T-cell (primary cell): ENCODE results near the gene CXCL16. TPM values are rescaled to one million over a fixed set of nuclear protein-coding genes. Genes with fewer than 3 reads are reported as not detected.

Experiments used
- ATAC-seq, 4 experiments: fragments of 200-7000 bp in 3 of 4; fragments of 150-1000 bp in 1 of 4; cut with Tn5 transposase; replicated peaks in 1 of 4; 1 replicate in 3 of 4; 2 replicates in 1 of 4; pipeline ENCODE4 v1.10.0; 2021; ENCODE audit warnings: moderate library complexity in 3 of 4, mild to moderate bottlenecking in 2 of 4, moderate number of reproducible peaks in 1 of 4
- CTCF ChIA-PET, 2 donors: fragments of 300-600 bp; sonication (Branson Sonifier 250); formaldehyde crosslinking; loops; one replicate each; lab custom pipeline; 2022; ENCODE audit warnings: antibody characterized with exemption in 2 of 2; lab: Charles Lee
- POLR2A ChIA-PET, 2 donors: fragments of 300-600 bp; sonication (Branson Sonifier 250); formaldehyde crosslinking; loops; one replicate each; lab custom pipeline; 2022; ENCODE audit warnings: antibody characterized with exemption in 2 of 2; lab: Charles Lee
- DNase-seq, 35 experiments: peaks; one replicate each; pipeline versions ENCODE4 v3.0.0 to v3.0.0-alpha.2; 2013 to 2023
- H3K27ac ChIP-seq: one replicate; pipeline ENCODE4 v1.5.1; 2013; ENCODE audit warnings: low read length
- H3K27me3 ChIP-seq, 2 experiments: replicated peaks in 1 of 2; 1 replicate in 1 of 2; 2 replicates in 1 of 2; pipeline versions ENCODE4 v1.6.1 to v1.7.0; 2013; ENCODE audit warnings: low read length in 1 of 2, mixed read lengths in 1 of 2; ENCODE audit not compliant: control insufficient read depth in 2 of 2, insufficient read depth in 2 of 2; ENCODE audit errors: extremely low read depth in 1 of 2
- H3K36me3 ChIP-seq, 2 donors: 1 replicate in 1 of 2; 2 replicates in 1 of 2; pipeline versions ENCODE4 v1.6.1 to v1.7.0; 2013; ENCODE audit warnings: low read length in 1 of 2; ENCODE audit not compliant: control insufficient read depth in 2 of 2, insufficient read depth in 1 of 2; ENCODE audit errors: extremely low read depth in 1 of 2
- H3K4me1 ChIP-seq, 2 experiments: 1 replicate in 1 of 2; 2 replicates in 1 of 2; pipeline versions ENCODE4 v1.6.1 to v1.7.0; 2013; ENCODE audit warnings: low read length in 2 of 2, mixed read lengths in 1 of 2; ENCODE audit not compliant: insufficient read depth in 2 of 2, control insufficient read depth in 1 of 2; ENCODE audit errors: extremely low read depth in 1 of 2
- H3K4me3 ChIP-seq, 2 donors: 1 replicate in 1 of 2; 2 replicates in 1 of 2; pipeline versions ENCODE4 v1.5.1 to v1.7.0; 2013; ENCODE audit warnings: mild to moderate bottlenecking in 2 of 2, low read length in 1 of 2, moderate library complexity in 1 of 2; ENCODE audit not compliant: control insufficient read depth in 1 of 2; ENCODE audit errors: extremely low read depth in 1 of 2
- H3K9me3 ChIP-seq: 2 replicates; pipeline ENCODE4 v1.7.0; 2013
- H3K27ac Mint-ChIP-seq, 2 donors: one replicate each; pipeline ENCODE4 v1.8.0; 2020 to 2021; ENCODE audit warnings: mild to moderate bottlenecking in 2 of 2, mixed read lengths in 2 of 2
- H3K27me3 Mint-ChIP-seq, 2 donors: one replicate each; pipeline ENCODE4 v1.8.0; 2021 to 2022; ENCODE audit warnings: mixed read lengths in 2 of 2
- H3K36me3 Mint-ChIP-seq: one replicate; pipeline ENCODE4 v1.8.0; 2021; ENCODE audit warnings: mixed read lengths
- H3K4me1 Mint-ChIP-seq, 3 donors: one replicate each; pipeline ENCODE4 v1.8.0; 2020 to 2022; ENCODE audit warnings: mixed read lengths in 3 of 3, mild to moderate bottlenecking in 1 of 3
- H3K4me3 Mint-ChIP-seq, 3 donors: one replicate each; pipeline ENCODE4 v1.8.0; 2020 to 2022; ENCODE audit warnings: mild to moderate bottlenecking in 3 of 3, mixed read lengths in 3 of 3, moderate library complexity in 3 of 3
- H3K9me3 Mint-ChIP-seq, 3 donors: one replicate each; pipeline ENCODE4 v1.8.0; 2020 to 2022; ENCODE audit warnings: mixed read lengths in 3 of 3
- WGBS: methylation state at CpG from one replicate; pipeline ENCODE4 v1.1.5; 2013; ENCODE audit warnings: missing lambda C conversion rate; ENCODE audit not compliant: insufficient coverage; 5-methylcytosine and 5-hydroxymethylcytosine counted together
- total RNA-seq, 35 experiments: library from RNA in 6 of 35; stranded (reverse) in 6 of 35; fragments of 120-200 nt in 1 of 35; gene quantifications; one replicate each; pipeline versions ENCODE4 v1.2.1 to v1.2.4 and lab custom pipeline; 2013 to 2026

The CXCL16 gene
- total RNA-seq, 5 donors from 2014 or later (not counting 1 experiment from before 2014, with no cell fraction given), result 2.5 to 11.2 (median 3.1) TPM

GRCh38 chr17:4710693-4711634, 28.8 kb downstream of the CXCL16 start:
- under 1% methylated on average over 27 of the region's 57 CpGs for WGBS
- Mint-ChIP-seq H3K36me3 (peaks cover 4% of the 10 kb centered on the region), H3K4me1 (peaks cover 42 to 58% (median 50%) of the 10 kb centered on the region in 3 donors), H3K9me3 (no peaks in the 10 kb centered on the region), H3K27me3 (no peaks in the 10 kb centered on the region), H3K27ac (peak overlapping the region; percentile 95 to 99), H3K4me3 (peak overlapping the region; percentile 90 to 99 (median 94))
- peaks cover 2 to 7% of the 10 kb centered on the region in 2 donors for H3K36me3 ChIP-seq
- no peaks in the 10 kb centered on the region for H3K9me3 ChIP-seq
- peak overlapping the region; percentile 71 to 93 for H3K4me3 ChIP-seq
- H3K27me3 ChIP-seq, result no peaks in the 10 kb centered on the region
- H3K27ac ChIP-seq, result peak overlapping the region; percentile 77
- ChIA-PET CTCF (interaction anchor here (0.6 to 2.2 kb wide), 15 partner anchors 21 to 258 kb away, joined by 3 to 12 read pairs (median 4); partner anchors contain the start of genes C17orf107 (in 1 of the 2), PLD2 (in 1 of the 2), PSMB6 (in 1 of the 2) and RNF167 (in 1 of the 2)), POLR2A (interaction anchor here (0.7 to 0.9 kb wide), 2 partner anchors 10 to 535 kb away, joined by 3 to 4 read pairs; no protein-coding TSS in a partner anchor)
- DNase-seq (peak in 30 of 35 experiments; percentile 10 to 66 (median 35)), ATAC-seq (peak in 3 of 4 experiments; percentile 5 to 19 (median 18))
- H3K4me1 ChIP-seq, result peaks cover 38 to 60% of the 10 kb centered on the region in 2 experiments

- Histone ChIP-seq H3K27me3 (no peaks in the 10 kb centered on the region), H3K4me3 (peak within 1 kb of the TSS; percentile 71 to 93), H3K9me3 (no peaks in the 10 kb centered on the region), H3K36me3 (peaks cover 0 to 2% of the 10 kb centered on the region in 2 donors), H3K4me1 (peaks cover 29 to 52% of the 10 kb centered on the region in 2 experiments), H3K27ac (peak within 1 kb of the TSS; percentile 77)
- H3K4me3 Mint-ChIP-seq, result peak within 1 kb of the TSS; percentile 90 to 99 (median 94)
- H3K27me3 Mint-ChIP-seq, result no peaks in the 10 kb centered on the region
- CTCF ChIA-PET, result interaction anchor here (0.6 to 2.2 kb wide), 16 partner anchors 22 to 258 kb away, joined by 3 to 12 read pairs (median 4); partner anchors contain the start of genes C17orf107 (in 1 of the 2), PLD2 (in 1 of the 2), PSMB6 (in 1 of the 2) and RNF167 (in 1 of the 2)
- DNase-seq, result peak; percentile 95 to 100 (median 99)
- peak within 1 kb of the TSS; percentile 95 to 99 for H3K27ac Mint-ChIP-seq
- peaks cover 34 to 56% (median 46%) of the 10 kb centered on the region in 3 donors for H3K4me1 Mint-ChIP-seq
- WGBS, result under 1% methylated on average over 54 of the region's 67 CpGs
- peak; percentile 80 to 85 (median 82) for ATAC-seq
- no peaks in the 10 kb centered on the region for H3K9me3 Mint-ChIP-seq
- POLR2A ChIA-PET, result interaction anchor here in 1 of 2 donors (0.6 kb wide), 1 partner anchor 8 kb away, joined by 3 read pairs; no protein-coding TSS in a partner anchor
- no peaks in the 10 kb centered on the region for H3K36me3 Mint-ChIP-seq
Measured at GRCh38 chr17:4709794-4710692, 29.7 kb downstream of the CXCL16 start, which contains the start of gene ARRB2. Gene ARRB2 (plus strand): TSS chr17:4710632. CDS start chr17:4710722, 90 bp downstream.

- 62% methylated on average over 3 of the region's 8 CpGs for WGBS
- ATAC-seq, result no peak
- ChIA-PET POLR2A (interaction anchor here in 1 of 2 donors (0.5 to 0.6 kb wide), 2 partner anchors 11 to 111 kb away, joined by 3 to 9 read pairs; no protein-coding TSS in a partner anchor), CTCF (interaction anchor here in 1 of 2 donors (2.2 kb wide), 1 partner anchor 179 kb away, joined by 7 read pairs; no protein-coding TSS in a partner anchor)
- peak overlapping the region in 2 of 3 donors; percentile 24 to 26 for H3K4me3 Mint-ChIP-seq
- Histone ChIP-seq H3K4me3 (no peak overlapping the region), H3K4me1 (peaks cover 17 to 49% of the 10 kb centered on the region in 2 experiments), H3K27ac (no peak overlapping the region), H3K9me3 (no peaks in the 10 kb centered on the region), H3K36me3 (peaks cover 0 to 2% of the 10 kb centered on the region in 2 donors), H3K27me3 (no peaks in the 10 kb centered on the region)
- H3K27me3 Mint-ChIP-seq, result no peaks in the 10 kb centered on the region
- peak in 33 of 35 experiments; percentile 28 to 77 (median 64) for DNase-seq
- H3K9me3 Mint-ChIP-seq, result no peaks in the 10 kb centered on the region
- H3K4me1 Mint-ChIP-seq, result peaks cover 29 to 55% (median 41%) of the 10 kb centered on the region in 3 donors
- H3K36me3 Mint-ChIP-seq, result no peaks in the 10 kb centered on the region
- H3K27ac Mint-ChIP-seq, result peak overlapping the region in 1 of 2 donors; percentile 83
Measured at GRCh38 chr17:4708436-4708835, 31.3 kb downstream of the CXCL16 start.

GRCh38 chr17:4706121-4706520, 33.6 kb downstream of the CXCL16 start:
- no peak for ATAC-seq
- CTCF ChIA-PET, result interaction anchor here in 1 of 2 donors (0.7 kb wide), 1 partner anchor 172 kb away, joined by 3 read pairs; no protein-coding TSS in a partner anchor

GRCh38 chr17:4704991-4705390, 34.7 kb downstream of the CXCL16 start:
- no peak for DNase-seq
- H3K4me3 ChIP-seq, result no peak overlapping the region
- peaks cover 10 to 42% of the 10 kb centered on the region in 2 experiments for H3K4me1 ChIP-seq
- WGBS, result 96% methylated on average over 7 of the region's 15 CpGs
- POLR2A ChIA-PET, result no interaction called here
- Mint-ChIP-seq H3K27ac (peak overlapping the region; percentile 90 to 91), H3K36me3 (no peaks in the 10 kb centered on the region), H3K9me3 (no peaks in the 10 kb centered on the region), H3K4me1 (peaks cover 37 to 58% (median 47%) of the 10 kb centered on the region in 3 donors), H3K4me3 (peak overlapping the region; percentile 86 to 87 (median 86)), H3K27me3 (no peaks in the 10 kb centered on the region)
- CTCF ChIA-PET, result no interaction called here
- H3K27ac ChIP-seq, result no peak overlapping the region
- H3K27me3 ChIP-seq, result no peaks in the 10 kb centered on the region
- ATAC-seq, result no peak
- H3K9me3 ChIP-seq, result no peaks in the 10 kb centered on the region
- no peaks in the 10 kb centered on the region for H3K36me3 ChIP-seq

More at GRCh38 chr17:4706121-4706520, 33.6 kb downstream of the CXCL16 start:
- H3K36me3 Mint-ChIP-seq, result no peaks in the 10 kb centered on the region
- H3K4me3 ChIP-seq, result no peak overlapping the region
- H3K4me1 Mint-ChIP-seq, result peaks cover 35 to 56% (median 45%) of the 10 kb centered on the region in 3 donors
- peak overlapping the region; percentile 35 to 37 for H3K27ac Mint-ChIP-seq
- H3K27ac ChIP-seq, result no peak overlapping the region
- H3K36me3 ChIP-seq, result no peaks in the 10 kb centered on the region
- H3K4me3 Mint-ChIP-seq, result peak overlapping the region; percentile 11 to 87 (median 58)
- POLR2A ChIA-PET, result interaction anchor here in 1 of 2 donors (0.7 kb wide), 1 partner anchor 788 kb away, joined by 3 read pairs; no protein-coding TSS in a partner anchor
- no peaks in the 10 kb centered on the region for H3K9me3 ChIP-seq
- H3K9me3 Mint-ChIP-seq, result no peaks in the 10 kb centered on the region
- H3K27me3 ChIP-seq, result no peaks in the 10 kb centered on the region
- H3K27me3 Mint-ChIP-seq, result no peaks in the 10 kb centered on the region
- DNase-seq, result no peak
- peaks cover 10 to 42% of the 10 kb centered on the region in 2 experiments for H3K4me1 ChIP-seq
- WGBS, result 88% methylated on average over 5 of the region's 7 CpGs
